Measurements from ENCODE around the gene DAPK1.

DNA sequence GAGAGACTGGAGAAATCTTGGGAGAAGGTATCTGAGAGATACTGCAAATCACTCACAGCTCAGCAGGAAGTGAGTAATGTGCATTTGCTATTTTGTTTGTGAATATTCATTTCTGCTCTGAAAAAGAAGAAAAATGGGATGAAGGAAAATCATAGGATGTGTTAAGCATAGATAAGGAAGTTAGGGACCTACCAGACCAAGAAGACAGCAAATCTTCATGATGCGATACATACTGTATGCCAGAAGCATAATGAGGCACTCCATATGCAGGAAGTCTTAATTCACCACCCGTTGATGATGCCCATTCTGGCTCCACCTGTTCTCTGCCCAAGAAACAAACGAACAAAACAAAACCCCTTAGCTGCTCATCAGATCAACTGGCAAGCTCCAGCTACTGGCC lies 6.1 kb upstream of the DAPK1 start:
- TF ChIP-seq, protein P1, sequence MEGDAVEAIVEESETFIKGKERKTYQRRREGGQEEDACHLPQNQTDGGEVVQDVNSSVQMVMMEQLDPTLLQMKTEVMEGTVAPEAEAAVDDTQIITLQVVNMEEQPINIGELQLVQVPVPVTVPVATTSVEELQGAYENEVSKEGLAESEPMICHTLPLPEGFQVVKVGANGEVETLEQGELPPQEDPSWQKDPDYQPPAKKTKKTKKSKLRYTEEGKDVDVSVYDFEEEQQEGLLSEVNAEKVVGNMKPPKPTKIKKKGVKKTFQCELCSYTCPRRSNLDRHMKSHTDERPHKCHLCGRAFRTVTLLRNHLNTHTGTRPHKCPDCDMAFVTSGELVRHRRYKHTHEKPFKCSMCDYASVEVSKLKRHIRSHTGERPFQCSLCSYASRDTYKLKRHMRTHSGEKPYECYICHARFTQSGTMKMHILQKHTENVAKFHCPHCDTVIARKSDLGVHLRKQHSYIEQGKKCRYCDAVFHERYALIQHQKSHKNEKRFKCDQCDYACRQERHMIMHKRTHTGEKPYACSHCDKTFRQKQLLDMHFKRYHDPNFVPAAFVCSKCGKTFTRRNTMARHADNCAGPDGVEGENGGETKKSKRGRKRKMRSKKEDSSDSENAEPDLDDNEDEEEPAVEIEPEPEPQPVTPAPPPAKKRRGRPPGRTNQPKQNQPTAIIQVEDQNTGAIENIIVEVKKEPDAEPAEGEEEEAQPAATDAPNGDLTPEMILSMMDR (conservative IDR thresholded peaks at IDR 0.05 in 1 of 2, IDR thresholded peaks at IDR 0.05 in 1 of 2; ENCODE audit: extremely low read depth in 1 of 2, insufficient read depth in 1 of 2, low read depth in 1 of 2, low read length in 2 of 2) = no peak
- no peak for TF ChIP-seq EZH2 (IDR thresholded peaks at IDR 0.05; ENCODE audit: borderline replicate concordance, low read length)
